Measurements from ENCODE around the gene IFI30. TPM values are rescaled to one million over a fixed set of nuclear protein-coding genes. Genes with fewer than 3 reads are reported as not detected.

Gene IFI30
- total and polyA plus RNA-seq, 2 donors (not counting 3 experiments of a cell fraction or from before 2014, with no cell fraction given), result 1.1 to 1.6 TPM

- Histone ChIP-seq H4K20me1 (replicated peaks; ENCODE audit: control insufficient read depth, extremely low read depth, insufficient read depth, low read length) (no peaks in the 10 kb centered on the region), H3K4me1 (ENCODE audit: control insufficient read depth, extremely low read depth, insufficient read depth, low read length) (peaks cover 3% of the 10 kb centered on the region), H3K27me3 (ENCODE audit: control insufficient read depth in 2 of 2, insufficient read depth in 2 of 2, low read length in 2 of 2) (peaks cover 0 to 2% of the 10 kb centered on the region in 2 experiments), H2AFZ (ENCODE audit: low read depth, low read length) (no peak overlapping the region), H3K4me3 (replicated peaks in 1 of 3; ENCODE audit: insufficient read depth in 1 of 3, low read depth in 1 of 3, low read length in 3 of 3) (no peak overlapping the region), H3K9me1 (replicated peaks; ENCODE audit: control insufficient read depth, extremely low read depth, insufficient read depth, low read length) (no peaks in the 10 kb centered on the region), H3K27ac (ENCODE audit: insufficient read depth, low read depth, low read length) (no peak overlapping the region), H3K4me2 (ENCODE audit: insufficient read depth, low read length) (no peak overlapping the region), H3K79me2 (ENCODE audit: control insufficient read depth, insufficient read depth, low read length) (no peaks in the 10 kb centered on the region), H3K9ac (replicated peaks; ENCODE audit: extremely low read depth, insufficient read depth, low read length) (no peak overlapping the region), H3K36me3 (ENCODE audit: control insufficient read depth in 2 of 2, extremely low read depth in 1 of 2, insufficient read depth in 2 of 2, low read length in 2 of 2) (peaks cover 8 to 15% of the 10 kb centered on the region in 2 experiments), H3K9me3 (replicated peaks; ENCODE audit: control insufficient read depth, insufficient read depth, low read length) (no peaks in the 10 kb centered on the region)
- intact Hi-C loops (cut with micrococcal nuclease), result no loop called here
- no peak for FAIRE-seq
- no peak for DNase-seq (ENCODE audit: low read depth, low spot score)
- dilution Hi-C loops (cut with MboI; ENCODE audit: extremely low pct_ligation_motif_present, low sequenced_read_pairs), result no loop called here
- ChIA-PET CTCF (interaction anchor here (1.0 to 2.0 kb wide), 3 partner anchors 11 to 59 kb away, joined by 6 to 28 read pairs (median 7); no protein-coding TSS in a partner anchor), POLR2A (no interaction called here)
- BruUV-seq (replicated peaks), result no TSS peak
- TF ChIP-seq MAX (IDR thresholded peaks at IDR 0.05; ENCODE audit: insufficient read depth, insufficient read length) (no peak), FOS (IDR thresholded peaks at IDR 0.05; ENCODE audit: borderline replicate concordance, insufficient read depth, low read length) (no peak), POLR2A (IDR thresholded peaks at IDR 0.05; ENCODE audit: low read depth, low read length) (no peak), MYC (IDR thresholded peaks at IDR 0.05; ENCODE audit: low read depth, low read length) (no peak)
Measured at GRCh38 chr19:18171605-18172327, 1.8 kb upstream of the IFI30 start.

DNA sequence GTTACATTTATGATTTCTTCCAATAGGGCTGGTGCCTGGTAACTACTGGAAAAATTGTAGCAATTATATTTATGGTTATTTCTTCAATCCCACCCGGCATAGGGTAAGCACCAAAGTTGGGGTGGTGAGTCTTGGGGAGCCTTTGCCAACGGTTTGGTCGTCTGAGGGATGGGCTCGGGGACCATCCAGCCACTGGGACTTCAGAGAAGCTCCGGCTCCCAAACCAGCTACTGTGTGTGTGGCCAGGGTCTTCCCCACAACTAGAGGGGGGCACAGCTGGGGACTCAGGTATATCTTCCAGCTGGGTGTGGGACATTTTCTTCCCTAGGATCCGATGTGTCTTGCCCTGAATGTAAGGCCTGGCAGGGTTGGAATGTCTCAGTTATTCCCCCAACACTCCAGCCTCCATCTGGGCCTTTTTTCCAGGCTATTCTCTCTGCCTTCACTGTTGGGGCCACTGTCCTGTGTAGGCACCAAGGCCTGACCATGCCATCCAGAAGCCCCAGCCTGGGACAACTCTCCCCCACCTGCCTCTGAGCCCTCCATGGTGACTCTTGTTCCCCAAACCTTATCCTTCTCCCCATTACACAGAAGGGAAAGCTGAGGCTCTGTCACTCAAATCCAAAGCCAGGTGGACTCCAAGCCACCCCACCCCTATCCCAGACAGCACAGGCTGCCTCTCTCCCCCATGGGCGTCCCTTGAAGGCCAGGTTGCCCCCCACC lies 1.1 kb upstream of the IFI30 start:
- intact Hi-C loops (cut with micrococcal nuclease), result no loop called here
- H3K9me1 ChIP-seq (replicated peaks; ENCODE audit: control insufficient read depth, extremely low read depth, insufficient read depth, low read length), result no peaks in the 10 kb centered on the region
- no peaks in the 10 kb centered on the region for H4K20me1 ChIP-seq (replicated peaks; ENCODE audit: control insufficient read depth, extremely low read depth, insufficient read depth, low read length)
- H3K4me2 ChIP-seq (ENCODE audit: insufficient read depth, low read length), result no peak overlapping the region
- peaks cover 3% of the 10 kb centered on the region for H3K4me1 ChIP-seq (ENCODE audit: control insufficient read depth, extremely low read depth, insufficient read depth, low read length)
- FAIRE-seq, result no peak
- H3K9ac ChIP-seq (replicated peaks; ENCODE audit: extremely low read depth, insufficient read depth, low read length), result no peak overlapping the region
- no peak for DNase-seq (ENCODE audit: low read depth, low spot score)
- ChIA-PET CTCF (interaction anchor here (1.3 kb wide), 1 partner anchor 59 kb away, joined by 6 read pairs; no protein-coding TSS in a partner anchor), POLR2A (no interaction called here)
- no peak overlapping the region for H2AFZ ChIP-seq (ENCODE audit: low read depth, low read length)
- peaks cover 4 to 10% of the 10 kb centered on the region in 2 experiments for H3K36me3 ChIP-seq (ENCODE audit: control insufficient read depth in 2 of 2, extremely low read depth in 1 of 2, insufficient read depth in 2 of 2, low read length in 2 of 2)
- H3K79me2 ChIP-seq (ENCODE audit: control insufficient read depth, insufficient read depth, low read length), result no peaks in the 10 kb centered on the region
- BruUV-seq (replicated peaks), result no TSS peak
- dilution Hi-C loops (cut with MboI; ENCODE audit: extremely low pct_ligation_motif_present, low sequenced_read_pairs), result no loop called here
- TF ChIP-seq MYC (IDR thresholded peaks at IDR 0.05; ENCODE audit: low read depth, low read length) (no peak), JUN (IDR thresholded peaks at IDR 0.05; ENCODE audit: borderline replicate concordance, insufficient read depth, insufficient read length, low read depth) (no peak), MAX (IDR thresholded peaks at IDR 0.05; ENCODE audit: insufficient read depth, insufficient read length) (no peak), FOS (IDR thresholded peaks at IDR 0.05; ENCODE audit: borderline replicate concordance, insufficient read depth, low read length) (no peak)
- no peak overlapping the region for H3K4me3 ChIP-seq (replicated peaks in 1 of 3; ENCODE audit: insufficient read depth in 1 of 3, low read depth in 1 of 3, low read length in 3 of 3)
- H3K9me3 ChIP-seq (replicated peaks; ENCODE audit: control insufficient read depth, insufficient read depth, low read length), result no peaks in the 10 kb centered on the region
- no peak overlapping the region for H3K27ac ChIP-seq (ENCODE audit: insufficient read depth, low read depth, low read length)
- H3K27me3 ChIP-seq (ENCODE audit: control insufficient read depth in 2 of 2, insufficient read depth in 2 of 2, low read length in 2 of 2), result peaks cover 0 to 2% of the 10 kb centered on the region in 2 experiments

Measured in endothelial cell of umbilical vein (primary cell).